ENCODE data around the gene KATNB1. TPM values are rescaled to one million over a fixed set of nuclear protein-coding genes. Genes with fewer than 3 reads are reported as not detected.
"Not testable (repeated sequence)": the region's sequence is repeated elsewhere in the genome, so short reads cannot be mapped to it uniquely, and the experiment has no call there.

KATNB1 gene
- total RNA-seq, 1 experiment from 2014 or later, result 24.9 TPM

- DNase-seq (ENCODE audit: low spot score), result no peak
These were observed 34.6 kb upstream of the KATNB1 start for GRCh38 chr16:57700781-57701551.

- no peak for DNase-seq (ENCODE audit: low spot score)
These were observed 33.7 kb upstream of the KATNB1 start for GRCh38 chr16:57701759-57702371.

- no peak for DNase-seq (ENCODE audit: low spot score)
These were observed 32.1 kb upstream of the KATNB1 start for GRCh38 chr16:57703416-57704010.

- DNase-seq (ENCODE audit: low spot score), result no peak
These were observed 31.3 kb upstream of the KATNB1 start for GRCh38 chr16:57704011-57704904.

- DNase-seq (ENCODE audit: low spot score), result no peak
These were observed 30.4 kb upstream of the KATNB1 start for GRCh38 chr16:57704905-57705852.

- no peak for DNase-seq (ENCODE audit: low spot score)
These were observed 28.9 kb upstream of the KATNB1 start for GRCh38 chr16:57706717-57707116.

GRCh38 chr16:57707331-57707730 is 28.2 kb upstream of the KATNB1 start:
- DNase-seq (ENCODE audit: low spot score), result no peak

- no peak for DNase-seq (ENCODE audit: low spot score)
These were observed 27.4 kb upstream of the KATNB1 start for GRCh38 chr16:57708168-57708567.

- DNase-seq (ENCODE audit: low spot score), result no peak
These were observed 25.9 kb upstream of the KATNB1 start for GRCh38 chr16:57709663-57710062.

GRCh38 chr16:57711346-57711745 is 24.2 kb upstream of the KATNB1 start:
- no peak for DNase-seq (ENCODE audit: low spot score)

GRCh38 chr16:57711993-57712392 is 23.6 kb upstream of the KATNB1 start:
- DNase-seq (ENCODE audit: low spot score), result no peak

- not testable (repeated sequence) for DNase-seq (ENCODE audit: low spot score)
These were observed 23.0 kb upstream of the KATNB1 start for GRCh38 chr16:57712569-57712968.

GRCh38 chr16:57713596-57713995 is 22.0 kb upstream of the KATNB1 start:
- no peak for DNase-seq (ENCODE audit: low spot score)

GRCh38 chr16:57714047-57714446 is 21.5 kb upstream of the KATNB1 start:
- DNase-seq (ENCODE audit: low spot score), result no peak

- peak; percentile 39 for DNase-seq (ENCODE audit: low spot score)
These were observed 15.4 kb upstream of the KATNB1 start for GRCh38 chr16:57720142-57720575.

- no peak for DNase-seq (ENCODE audit: low spot score)
These were observed 14.0 kb upstream of the KATNB1 start for GRCh38 chr16:57721356-57722209.

GRCh38 chr16:57722210-57722499 is 13.4 kb upstream of the KATNB1 start:
- no peak for DNase-seq (ENCODE audit: low spot score)

GRCh38 chr16:57722651-57723050 is 12.9 kb upstream of the KATNB1 start:
- no peak for DNase-seq (ENCODE audit: low spot score)

- no peak for DNase-seq (ENCODE audit: low spot score)
These were observed 12.4 kb upstream of the KATNB1 start for GRCh38 chr16:57723170-57723569.

GRCh38 chr16:57724531-57724930 is 11.0 kb upstream of the KATNB1 start:
- no peak for DNase-seq (ENCODE audit: low spot score)
